IPS DF 6.9 (cell line): ENCODE data around the gene MBD5.

ENCODE experiments used
- DNase-seq: peaks from one replicate; pipeline ENCODE4 v3.0.0-alpha.2; 2013; ENCODE audit warnings: low read depth, low spot score
- H3K27ac ChIP-seq: one replicate; pipeline ENCODE4 v1.5.1; 2013; ENCODE audit warnings: low read length, control low read depth
- H3K27me3 ChIP-seq: 2 replicates; pipeline ENCODE4 v1.6.1; 2013; ENCODE audit warnings: mild to moderate bottlenecking, low read length; ENCODE audit not compliant: control insufficient read depth, insufficient read depth
- H3K36me3 ChIP-seq: 2 replicates; pipeline ENCODE4 v1.6.1; 2013; ENCODE audit warnings: low read length; ENCODE audit not compliant: control insufficient read depth, insufficient read depth
- H3K4me1 ChIP-seq: 2 replicates; pipeline ENCODE4 v1.6.1; 2013; ENCODE audit warnings: low read length; ENCODE audit not compliant: control insufficient read depth, insufficient read depth
- H3K4me3 ChIP-seq: 2 replicates; pipeline ENCODE4 v1.5.1; 2013; ENCODE audit warnings: mild to moderate bottlenecking, low read length
- H3K9me3 ChIP-seq: 2 replicates; pipeline ENCODE4 v1.6.1; 2013; ENCODE audit warnings: low read length, inconsistent platforms; ENCODE audit not compliant: control insufficient read depth, insufficient read depth
- WGBS: extraction: QIAGEN DNeasy Blood & Tissue Kit; methylation state at CpG from one replicate; pipeline ENCODE4 v1.1.7; 2013; ENCODE audit warnings: mixed read lengths, missing lambda C conversion rate; ENCODE audit not compliant: insufficient read length, insufficient coverage; 5-methylcytosine and 5-hydroxymethylcytosine counted together

The MBD5 gene

DNA sequence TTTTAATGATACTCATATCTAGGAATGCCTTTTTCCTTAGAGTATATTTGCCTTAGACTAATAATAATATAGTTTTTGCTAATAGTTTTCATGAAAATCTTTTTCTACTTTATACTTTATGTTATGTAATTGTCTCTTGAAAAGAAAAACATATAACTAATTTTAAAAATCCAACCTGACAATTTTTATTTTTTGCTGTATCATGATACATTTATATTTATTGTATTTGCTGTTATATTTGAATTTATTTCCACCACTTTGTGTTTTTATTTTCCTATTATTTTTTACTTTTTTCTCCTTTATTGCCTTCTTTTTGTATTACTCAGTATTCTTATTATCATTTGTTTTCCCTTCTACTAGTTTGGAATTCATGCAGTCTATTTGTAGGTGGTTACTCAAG, 85.4 kb downstream of the MBD5 start:
- H3K36me3 ChIP-seq: no peaks in the 10 kb centered on the region
- H3K4me1 ChIP-seq: no peaks in the 10 kb centered on the region
- no peak overlapping the region for H3K27ac ChIP-seq
- H3K27me3 ChIP-seq: no peaks in the 10 kb centered on the region
- H3K9me3 ChIP-seq: no peaks in the 10 kb centered on the region
- no peak for DNase-seq
- no peak overlapping the region for H3K4me3 ChIP-seq

DNA sequence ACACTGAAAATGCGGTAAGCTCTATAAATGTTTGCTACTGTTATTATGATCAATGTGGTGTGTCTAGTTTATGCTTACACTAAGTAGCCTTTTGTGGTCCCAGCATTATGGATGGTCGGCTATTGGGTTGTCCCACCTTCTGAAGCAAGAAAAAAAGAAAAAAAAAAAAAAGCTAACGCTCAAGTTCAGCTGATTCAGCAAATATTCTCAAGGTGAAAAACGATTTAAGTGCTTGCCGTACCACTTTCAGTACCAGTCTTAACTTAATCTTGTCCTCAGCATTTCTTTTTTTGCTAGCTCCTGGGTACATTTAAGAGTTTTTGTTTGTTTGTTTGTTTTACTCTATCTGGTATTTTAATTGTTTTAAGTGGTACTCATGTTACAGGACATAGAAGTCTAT, 87.5 kb downstream of the MBD5 start:
- Histone ChIP-seq H3K27me3 (no peaks in the 10 kb centered on the region), H3K4me1 (no peaks in the 10 kb centered on the region), H3K27ac (no peak overlapping the region), H3K36me3 (no peaks in the 10 kb centered on the region), H3K4me3 (no peak overlapping the region), H3K9me3 (no peaks in the 10 kb centered on the region)
- DNase-seq: no peak
- no CpG with 5 or more reads among the region's 5 CpGs for WGBS

DNA sequence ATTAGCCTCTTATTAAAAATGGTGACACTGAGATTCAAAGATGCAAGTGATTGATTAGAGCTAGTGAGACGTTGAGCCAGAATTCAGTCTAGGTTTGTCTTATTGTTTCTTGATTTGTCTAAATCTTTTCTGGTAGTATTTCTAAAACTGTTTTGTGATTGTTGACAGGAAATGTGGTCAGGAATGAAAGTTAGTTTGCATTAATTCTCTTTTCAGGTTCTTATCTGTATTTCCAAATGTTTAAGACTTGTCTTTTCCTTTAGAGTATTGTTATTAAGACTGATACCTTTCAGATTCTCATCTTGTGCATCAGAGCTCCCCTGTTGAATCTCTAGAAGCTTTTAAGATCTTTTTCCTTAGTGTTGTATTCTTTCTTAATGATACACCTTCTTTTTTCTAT, 89.3 kb downstream of the MBD5 start:
- Histone ChIP-seq H3K36me3 (no peaks in the 10 kb centered on the region), H3K9me3 (no peaks in the 10 kb centered on the region), H3K4me3 (no peak overlapping the region), H3K27ac (no peak overlapping the region), H3K27me3 (no peaks in the 10 kb centered on the region), H3K4me1 (no peaks in the 10 kb centered on the region)
- DNase-seq: no peak
- WGBS: no CpG with 5 or more reads among the region's 1 CpG

DNA sequence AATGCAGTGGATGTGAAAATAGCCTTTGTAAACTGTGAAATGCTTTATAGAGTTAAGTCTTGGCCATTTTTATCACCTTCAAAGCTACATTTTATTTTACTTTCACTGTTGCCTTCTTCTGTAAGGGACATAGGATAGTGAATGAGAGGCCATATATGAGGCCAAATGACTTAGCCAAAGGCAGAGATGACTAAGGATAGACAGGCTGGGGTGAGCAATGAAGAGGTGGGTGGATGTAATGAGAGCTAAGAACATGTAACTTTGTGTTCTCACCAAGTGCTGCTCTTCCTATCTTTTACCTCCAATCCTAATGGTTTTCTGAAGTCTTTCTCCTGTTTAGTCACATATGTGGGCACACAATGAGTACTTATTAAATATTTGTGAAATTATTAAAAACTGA, 101.9 kb downstream of the MBD5 start:
- Histone ChIP-seq H3K27ac (no peak overlapping the region), H3K9me3 (no peaks in the 10 kb centered on the region)
- no peak for DNase-seq

DNA sequence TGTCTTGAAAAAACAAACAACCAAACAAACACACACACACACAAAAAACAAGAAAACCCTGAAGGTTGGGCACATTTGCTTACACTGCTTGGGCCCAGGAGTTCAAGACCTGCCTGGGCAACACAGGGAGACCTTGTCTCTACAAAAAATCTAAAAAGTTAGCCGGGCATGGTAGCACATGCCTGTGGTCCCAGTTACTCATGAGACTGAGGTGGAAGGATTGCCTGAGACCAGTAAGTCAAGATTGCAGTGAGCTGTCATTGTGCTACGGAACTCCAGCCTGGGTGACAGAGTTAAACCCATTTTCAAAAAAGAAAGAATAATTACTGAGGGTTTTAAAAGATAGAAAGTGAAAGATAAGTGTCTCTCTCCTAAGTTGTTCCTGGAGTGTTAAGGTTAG, 103.4 kb downstream of the MBD5 start:
- H3K9me3 ChIP-seq: no peaks in the 10 kb centered on the region
- no CpG with 5 or more reads among the region's 2 CpGs for WGBS
- H3K4me3 ChIP-seq: no peak overlapping the region
- H3K27me3 ChIP-seq: no peaks in the 10 kb centered on the region
- no peaks in the 10 kb centered on the region for H3K36me3 ChIP-seq
- H3K27ac ChIP-seq: no peak overlapping the region
- no peak for DNase-seq
- no peaks in the 10 kb centered on the region; the same call in 1 of the 2 replicates for H3K4me1 ChIP-seq

More for the DNA sequence above, 101.9 kb downstream of the MBD5 start:
- no peaks in the 10 kb centered on the region; the same call in 1 of the 2 replicates for H3K4me1 ChIP-seq
- H3K27me3 ChIP-seq: no peaks in the 10 kb centered on the region
- no peak overlapping the region for H3K4me3 ChIP-seq
- H3K36me3 ChIP-seq: no peaks in the 10 kb centered on the region

DNA sequence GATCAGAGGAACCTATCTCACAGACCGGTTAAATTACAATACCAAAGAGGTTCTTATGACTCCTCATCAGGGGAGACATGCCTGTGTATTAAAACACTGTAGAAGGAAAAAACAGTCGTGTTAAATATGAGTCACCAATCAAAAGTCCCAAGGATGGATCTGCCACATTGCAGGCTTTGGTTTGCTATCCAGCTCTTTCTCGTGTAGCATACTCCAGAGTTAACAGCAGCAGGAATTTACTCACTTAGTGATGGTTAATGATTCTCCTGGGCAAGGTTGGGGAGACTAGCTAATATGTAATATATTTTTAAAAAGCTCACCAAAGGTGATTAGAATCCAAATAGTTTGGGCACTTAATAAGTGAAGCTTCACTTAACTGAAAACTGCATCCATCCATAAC, 109.7 kb downstream of the MBD5 start:
- DNase-seq: no peak
- Histone ChIP-seq H3K4me1 (no peaks in the 10 kb centered on the region), H3K27me3 (no peaks in the 10 kb centered on the region), H3K4me3 (no peak overlapping the region), H3K27ac (no peak overlapping the region), H3K9me3 (no peaks in the 10 kb centered on the region), H3K36me3 (no peaks in the 10 kb centered on the region)
- WGBS: no CpG with 5 or more reads among the region's 3 CpGs

DNA sequence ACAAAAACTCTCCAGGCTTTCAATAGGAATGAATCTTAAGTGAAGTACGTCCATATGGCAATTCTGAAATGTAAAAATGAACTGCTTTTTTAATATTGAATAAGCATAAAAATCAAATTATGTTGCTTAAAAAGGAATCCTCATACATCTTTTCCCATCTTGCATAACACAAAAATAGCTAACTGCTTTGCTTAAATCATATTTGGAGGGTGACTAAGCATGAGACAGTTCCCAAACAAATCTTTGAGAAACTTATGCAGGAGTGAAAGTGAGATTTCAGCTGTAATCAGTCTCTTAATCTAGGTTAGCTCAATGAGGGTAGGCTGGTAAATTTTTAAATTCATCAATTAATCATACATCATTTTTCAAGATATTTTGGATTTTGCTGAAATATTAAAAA, 111.5 kb downstream of the MBD5 start:
- no peak for DNase-seq
- WGBS: no CpG with 5 or more reads among the region's 1 CpG
- Histone ChIP-seq H3K27me3 (no peaks in the 10 kb centered on the region), H3K4me3 (no peak overlapping the region), H3K27ac (no peak overlapping the region), H3K36me3 (no peaks in the 10 kb centered on the region), H3K4me1 (no peaks in the 10 kb centered on the region), H3K9me3 (no peaks in the 10 kb centered on the region)

DNA sequence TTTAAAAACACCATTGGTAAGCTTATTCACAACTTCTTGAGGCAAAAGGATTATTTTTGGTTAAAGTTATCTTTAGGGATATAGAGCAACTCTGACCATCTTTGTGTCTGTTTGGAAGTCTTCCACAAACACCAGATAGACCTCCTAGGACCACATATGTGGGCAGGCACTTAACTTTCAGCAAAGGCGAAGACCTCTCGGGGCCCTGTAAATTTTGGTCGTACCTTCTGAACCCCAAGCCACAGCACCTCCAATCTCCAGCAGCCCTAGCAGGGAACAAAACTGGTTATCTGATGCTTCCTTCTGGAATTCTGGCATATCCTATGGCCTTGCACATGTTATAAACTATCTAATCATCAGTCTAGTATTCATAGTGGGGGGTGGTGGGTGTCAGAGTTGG, 114.8 kb downstream of the MBD5 start:
- no CpG with 5 or more reads among the region's 3 CpGs for WGBS
- H3K27ac ChIP-seq: no peak overlapping the region
- no peaks in the 10 kb centered on the region for H3K4me1 ChIP-seq
- DNase-seq: no peak
- no peak overlapping the region for H3K4me3 ChIP-seq
- H3K36me3 ChIP-seq: no peaks in the 10 kb centered on the region
- H3K9me3 ChIP-seq: no peaks in the 10 kb centered on the region
- H3K27me3 ChIP-seq: no peaks in the 10 kb centered on the region

DNA sequence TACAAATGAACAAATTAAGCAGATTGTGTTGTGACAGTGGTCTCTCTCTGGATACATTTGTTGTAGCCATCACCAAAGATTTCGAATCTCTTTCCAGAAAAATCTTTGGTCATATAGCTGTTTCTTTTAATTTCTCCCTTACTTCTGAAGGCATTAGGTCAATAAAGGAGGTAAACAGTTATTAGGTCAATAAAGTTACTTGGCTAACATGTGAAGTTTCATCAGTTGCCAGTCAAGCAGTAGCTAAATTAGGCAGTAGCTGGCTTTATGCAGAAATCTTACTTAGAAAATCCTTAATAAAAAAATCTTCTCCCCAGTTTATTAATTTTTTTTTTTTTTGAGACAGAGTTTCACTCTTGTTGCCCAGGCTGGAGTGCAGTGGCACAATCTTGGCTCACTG, 115.5 kb downstream of the MBD5 start:
- Histone ChIP-seq H3K36me3 (no peaks in the 10 kb centered on the region), H3K4me1 (no peaks in the 10 kb centered on the region), H3K27me3 (no peaks in the 10 kb centered on the region), H3K27ac (no peak overlapping the region), H3K9me3 (no peaks in the 10 kb centered on the region), H3K4me3 (no peak overlapping the region)
- no CpG with 5 or more reads among the region's 1 CpG for WGBS
- no peak for DNase-seq

DNA sequence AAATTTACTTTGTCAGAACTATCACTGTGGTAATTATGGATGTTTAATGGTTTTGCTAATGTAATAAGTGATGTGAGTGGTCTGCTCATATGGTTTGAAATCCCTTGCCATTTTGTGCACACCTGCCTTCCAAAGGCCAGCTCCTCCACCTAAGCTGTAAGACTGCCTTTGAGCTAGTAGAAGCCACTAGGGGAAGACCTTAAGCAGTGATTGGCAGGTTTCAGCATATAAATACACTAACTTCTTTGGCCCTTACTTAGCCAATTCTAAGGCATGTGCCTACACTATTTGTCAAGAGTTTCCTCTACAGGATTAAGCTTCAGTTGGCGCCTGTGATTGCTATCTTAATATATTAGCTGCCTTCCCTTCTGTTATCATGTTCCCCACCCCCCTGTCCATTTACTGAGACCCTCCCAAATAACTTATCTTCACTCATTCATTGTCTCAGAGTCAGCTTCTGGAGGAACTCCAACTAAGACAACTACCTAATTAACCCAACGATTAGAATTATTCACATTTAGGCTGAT, 141.1 kb downstream of the MBD5 start:
- DNase-seq: no peak
- H3K9me3 ChIP-seq: no peaks in the 10 kb centered on the region
- no CpG with 5 or more reads among the region's 2 CpGs for WGBS
- no peaks in the 10 kb centered on the region for H3K27me3 ChIP-seq
- H3K4me1 ChIP-seq: no peaks in the 10 kb centered on the region
- H3K4me3 ChIP-seq: no peak overlapping the region
- no peak overlapping the region for H3K27ac ChIP-seq
- H3K36me3 ChIP-seq: no peaks in the 10 kb centered on the region

DNA sequence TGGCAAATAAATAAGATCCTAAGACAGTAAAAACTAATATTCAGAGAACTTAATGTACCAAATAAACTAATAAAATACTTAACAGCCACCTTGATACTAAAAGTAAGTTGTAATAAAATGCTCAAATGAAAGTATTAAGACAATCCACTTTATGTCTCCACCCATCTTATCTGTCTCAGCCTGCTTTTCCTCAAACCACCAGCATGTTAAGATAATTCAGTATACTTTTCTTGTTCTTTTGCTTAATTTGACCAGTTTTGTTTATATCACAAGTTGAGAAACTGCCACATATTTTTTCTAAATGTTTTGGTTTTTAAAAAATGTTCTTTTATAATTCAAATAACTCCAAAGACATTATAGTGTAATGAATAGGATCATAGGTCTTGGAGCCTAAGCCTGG, 142.0 kb downstream of the MBD5 start:
- no peaks in the 10 kb centered on the region for H3K27me3 ChIP-seq
- H3K27ac ChIP-seq: no peak overlapping the region
- no peaks in the 10 kb centered on the region for H3K4me1 ChIP-seq
- no peak for DNase-seq
- no peak overlapping the region for H3K4me3 ChIP-seq
- H3K9me3 ChIP-seq: no peaks in the 10 kb centered on the region
- no peaks in the 10 kb centered on the region for H3K36me3 ChIP-seq
